Testis (tissue), 3 donors: ENCODE results near the gene WHRN. TPM values are rescaled to one million over a fixed set of nuclear protein-coding genes. Genes with fewer than 3 reads are reported as not detected.

Experiments used
- DNase-seq: peaks from one replicate; pipeline ENCODE4 v3.0.0-alpha.2; 2019
- H3K27ac ChIP-seq, 2 donors: fragments of 200-600 bp; sonication (generic); one replicate each; pipeline ENCODE4 v1.5.1; 2019
- H3K27me3 ChIP-seq: fragments of 200-600 bp; sonication (generic); one replicate; pipeline ENCODE4 v1.5.1; 2019
- H3K36me3 ChIP-seq: fragments of 200-600 bp; sonication (generic); one replicate; pipeline ENCODE4 v1.5.1; 2017; ENCODE audit warnings: low read depth; ENCODE audit errors: missing control alignments
- H3K4me1 ChIP-seq: fragments of 200-600 bp; sonication (generic); one replicate; pipeline ENCODE4 v1.5.1; 2019
- H3K4me3 ChIP-seq, 2 donors: fragments of 200-600 bp; sonication (generic); one replicate each; pipeline ENCODE4 v1.5.1; 2017 to 2019
- H3K9me3 ChIP-seq: fragments of 200-600 bp; sonication (generic); one replicate; pipeline ENCODE4 v1.5.1; 2017
- POLR2A ChIP-seq: fragments of 450-650 bp; IDR thresholded peaks from one replicate; pipeline ENCODE4 v1.6.1; 2017; ENCODE audit warnings: antibody characterized with exemption, mild to moderate bottlenecking, moderate library complexity
- WGBS, 2 donors: methylation state at CpG; one replicate each; pipeline ENCODE4 v1.1.5; 2018; 5-methylcytosine and 5-hydroxymethylcytosine counted together
- intact Hi-C: fragments of 100-400 bp; cut with DNase I; formaldehyde crosslinking; loops from one replicate; pipeline ENCODE4 v1.15.1; 2023; ENCODE audit warnings: low total_unique reads
- polyA plus RNA-seq: library from polyadenylated mRNA; stranded (reverse); fragments of 350-450 nt; fragmentation: Illumina TruSeq; extraction: RNeasy Lipid Tissue Mini Kit (QIAGEN cat#74804); gene quantifications from one replicate; pipeline ENCODE4 v1.2.3, GENCODE V29; 2014; ENCODE audit warnings: low read depth, low replicate concordance; ENCODE audit not compliant: insufficient read depth
- total RNA-seq, 2 donors: library from RNA; depleted of rRNA; stranded (reverse); fragments of >200 nt; gene quantifications; one replicate each; pipeline ENCODE4 v1.2.3, GENCODE V29; 2016
- TF ChIP-seq, protein P1 (sequence below), 3 experiments: fragments of 450-650 bp in 2 of 3; fragments of 200-600 bp in 1 of 3; sonication (generic) in 1 of 3; IDR thresholded peaks; one replicate each; pipeline ENCODE4 v1.5.1; 2016 to 2019; ENCODE audit warnings: antibody characterized with exemption in 3 of 3, mild to moderate bottlenecking in 2 of 3, moderate library complexity in 1 of 3

The WHRN gene
- total and polyA plus RNA-seq, 3 donors from 2014 or later = 70.3 to 208 (median 181) TPM

DNA sequence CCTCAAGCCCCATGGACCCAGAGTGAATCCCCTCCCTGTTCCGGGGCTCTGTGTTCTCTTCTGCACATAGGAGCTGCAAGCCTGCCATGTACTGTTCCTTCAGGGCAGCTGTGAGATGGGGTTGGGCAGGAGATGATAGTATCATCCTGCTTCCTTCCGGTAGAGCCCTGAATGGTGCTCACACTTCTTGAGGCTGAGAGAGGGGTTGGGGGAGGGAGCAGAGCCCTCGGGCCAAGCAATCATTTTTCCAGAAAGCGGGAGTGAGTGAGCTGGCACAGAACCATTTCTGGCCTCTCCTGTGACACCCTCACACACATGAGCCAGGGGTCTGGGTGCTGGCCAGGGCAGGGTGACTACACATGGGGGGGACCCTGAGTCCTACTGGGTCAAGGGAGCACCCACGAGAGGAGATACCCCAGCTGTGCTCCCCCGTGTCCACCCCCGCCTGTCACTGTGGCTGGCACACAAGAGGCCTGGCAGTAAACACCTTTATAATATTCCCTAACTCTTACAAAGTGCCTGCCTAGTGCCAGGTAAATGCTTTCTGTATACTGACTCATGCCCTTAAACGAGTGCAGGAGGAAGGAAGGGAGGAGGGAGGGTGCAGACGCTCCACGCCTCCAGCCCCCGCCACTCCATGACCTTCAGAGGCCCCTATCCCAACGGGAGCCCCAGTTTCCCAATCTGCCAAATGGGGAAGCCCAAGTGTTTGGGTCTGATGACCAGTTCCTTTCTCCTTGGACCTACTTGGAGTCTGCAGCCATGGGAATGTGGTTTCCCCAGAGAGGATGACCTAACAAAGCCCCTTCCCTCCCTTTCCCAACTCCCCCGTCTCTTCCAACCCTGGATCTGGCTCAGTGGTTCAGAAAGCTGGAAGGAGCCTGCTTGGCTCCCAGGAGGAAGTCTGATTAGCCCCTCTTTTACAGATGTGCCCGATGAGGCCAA is 133.0 kb downstream of the WHRN start:
- intact Hi-C loops = no loop called here
- TF ChIP-seq POLR2A = no peak

DNA sequence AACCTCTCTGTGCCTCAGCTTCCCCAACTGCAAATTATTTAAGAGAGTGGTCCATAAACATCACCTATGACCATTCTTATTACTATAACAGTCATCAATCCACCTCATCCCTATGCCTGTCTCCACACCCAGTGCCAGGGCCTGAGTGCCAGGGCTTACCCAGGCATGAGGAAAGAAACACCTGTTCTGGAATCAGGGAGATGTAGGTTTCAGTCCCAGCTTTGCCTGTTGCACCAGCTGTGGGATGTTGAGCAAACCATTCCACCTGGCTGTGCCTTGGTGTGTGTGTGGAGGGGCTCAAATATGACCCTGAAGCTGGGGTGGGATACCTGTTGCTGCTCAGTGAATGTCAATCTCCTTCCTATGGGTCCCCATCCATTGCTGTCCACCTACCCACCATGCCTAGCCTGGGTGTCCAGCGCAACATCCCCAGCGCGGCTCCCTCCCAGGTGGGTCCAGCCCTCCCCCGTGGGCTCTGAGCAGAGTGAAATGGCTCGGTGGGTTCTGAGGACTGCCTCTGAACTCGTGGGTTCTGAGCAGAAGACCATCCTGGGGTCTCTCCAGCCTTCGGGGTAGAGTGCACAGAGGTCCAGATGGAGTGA is 133.8 kb downstream of the WHRN start:
- no peaks in the 10 kb centered on the region for H3K36me3 ChIP-seq
- intact Hi-C loops = no loop called here
- no peak overlapping the region for H3K4me3 ChIP-seq
- H3K4me1 ChIP-seq = peaks cover 2% of the 10 kb centered on the region
- H3K9me3 ChIP-seq = no peaks in the 10 kb centered on the region
- TF ChIP-seq, protein P1, sequence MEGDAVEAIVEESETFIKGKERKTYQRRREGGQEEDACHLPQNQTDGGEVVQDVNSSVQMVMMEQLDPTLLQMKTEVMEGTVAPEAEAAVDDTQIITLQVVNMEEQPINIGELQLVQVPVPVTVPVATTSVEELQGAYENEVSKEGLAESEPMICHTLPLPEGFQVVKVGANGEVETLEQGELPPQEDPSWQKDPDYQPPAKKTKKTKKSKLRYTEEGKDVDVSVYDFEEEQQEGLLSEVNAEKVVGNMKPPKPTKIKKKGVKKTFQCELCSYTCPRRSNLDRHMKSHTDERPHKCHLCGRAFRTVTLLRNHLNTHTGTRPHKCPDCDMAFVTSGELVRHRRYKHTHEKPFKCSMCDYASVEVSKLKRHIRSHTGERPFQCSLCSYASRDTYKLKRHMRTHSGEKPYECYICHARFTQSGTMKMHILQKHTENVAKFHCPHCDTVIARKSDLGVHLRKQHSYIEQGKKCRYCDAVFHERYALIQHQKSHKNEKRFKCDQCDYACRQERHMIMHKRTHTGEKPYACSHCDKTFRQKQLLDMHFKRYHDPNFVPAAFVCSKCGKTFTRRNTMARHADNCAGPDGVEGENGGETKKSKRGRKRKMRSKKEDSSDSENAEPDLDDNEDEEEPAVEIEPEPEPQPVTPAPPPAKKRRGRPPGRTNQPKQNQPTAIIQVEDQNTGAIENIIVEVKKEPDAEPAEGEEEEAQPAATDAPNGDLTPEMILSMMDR (IDR thresholded peaks at IDR 0.05) = no peak
- no peak for TF ChIP-seq POLR2A
- no peak for DNase-seq
- no peaks in the 10 kb centered on the region for H3K27me3 ChIP-seq
- 72 to 86% methylated on average over 7 of the region's 7 CpGs for WGBS, 2 donors
- no peak overlapping the region for H3K27ac ChIP-seq

More for the DNA sequence above, 133.0 kb downstream of the WHRN start:
- Histone ChIP-seq H3K36me3 (no peaks in the 10 kb centered on the region), H3K4me3 (no peak overlapping the region), H3K27me3 (no peaks in the 10 kb centered on the region), H3K4me1 (peaks cover 2% of the 10 kb centered on the region), H3K9me3 (no peaks in the 10 kb centered on the region), H3K27ac (no peak overlapping the region)
- DNase-seq = no peak
- 43 to 53% methylated on average over 11 to 14 of the region's 14 CpGs for WGBS, 2 donors

DNA sequence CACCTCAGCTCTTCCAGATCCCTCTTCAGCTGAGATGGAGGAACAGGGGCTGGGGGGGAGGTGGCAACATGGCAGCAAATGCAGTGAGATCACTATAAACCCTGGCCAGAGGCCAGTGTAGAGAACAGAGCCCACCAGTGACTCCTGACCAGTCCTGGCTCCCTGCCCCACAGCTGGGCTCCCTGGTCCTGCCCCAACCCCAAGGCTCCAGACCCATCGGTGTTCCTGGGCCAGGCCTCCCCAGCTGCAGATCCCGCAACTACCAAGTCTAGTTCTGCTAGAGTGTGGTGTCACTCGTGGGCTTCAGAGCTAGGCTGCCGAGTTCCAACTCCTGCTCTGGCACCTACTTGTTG is 134.3 kb downstream of the WHRN start:
- peaks cover 2% of the 10 kb centered on the region for H3K4me1 ChIP-seq
- no peak overlapping the region for H3K4me3 ChIP-seq
- DNase-seq = no peak
- no peaks in the 10 kb centered on the region for H3K36me3 ChIP-seq
- TF ChIP-seq, protein P1 (IDR thresholded peaks at IDR 0.05) = no peak
- no peak for TF ChIP-seq POLR2A
- WGBS, 2 donors = 79 to 82% methylated on average over 4 of the region's 4 CpGs
- intact Hi-C loops = no loop called here
- no peaks in the 10 kb centered on the region for H3K9me3 ChIP-seq
- H3K27me3 ChIP-seq = no peaks in the 10 kb centered on the region
- no peak overlapping the region for H3K27ac ChIP-seq

DNA sequence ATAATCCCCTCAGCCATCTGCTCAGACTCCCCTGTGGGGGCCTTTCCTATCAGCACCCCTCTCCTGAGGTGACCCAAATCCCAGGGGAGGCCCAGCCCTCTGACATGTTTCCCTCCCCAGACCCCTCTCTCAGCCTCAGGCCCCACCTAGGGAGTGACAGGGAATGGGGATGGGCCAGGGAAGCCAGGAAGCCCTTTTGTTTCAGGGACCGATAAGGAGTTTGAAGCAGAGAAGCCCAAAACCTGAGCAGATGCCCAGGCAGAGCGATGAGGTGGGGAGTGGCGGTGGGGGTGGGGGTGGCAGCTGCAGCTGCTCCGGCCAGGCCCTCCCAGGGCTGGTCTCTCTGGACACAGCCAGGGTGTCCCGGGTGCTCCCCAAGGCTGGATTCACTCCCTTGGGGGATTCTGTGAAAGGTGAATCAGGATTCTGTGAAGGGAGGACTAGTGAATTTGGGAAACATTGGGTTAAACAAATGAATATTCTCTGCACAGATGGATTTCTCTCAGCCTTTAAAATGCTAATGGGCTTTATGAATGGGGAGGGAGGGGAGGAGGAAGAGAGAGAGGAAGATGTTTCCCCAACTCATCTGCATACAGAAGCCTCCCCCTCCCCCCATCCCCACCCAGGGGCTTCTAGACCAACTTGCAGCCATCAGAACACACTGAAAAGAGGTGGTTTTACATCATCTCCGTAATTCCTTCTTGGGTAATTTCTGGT is 134.9 kb downstream of the WHRN start:
- Histone ChIP-seq H3K4me1 (peaks cover 2% of the 10 kb centered on the region), H3K36me3 (no peaks in the 10 kb centered on the region), H3K9me3 (no peaks in the 10 kb centered on the region), H3K27me3 (no peaks in the 10 kb centered on the region), H3K4me3 (no peak overlapping the region), H3K27ac (no peak overlapping the region)
- 76 to 79% methylated on average over 6 of the region's 6 CpGs for WGBS, 2 donors
- DNase-seq = no peak
- TF ChIP-seq, protein P1 (IDR thresholded peaks at IDR 0.05) = no peak
- no peak for TF ChIP-seq POLR2A
- intact Hi-C loops = no loop called here
